ENCODE measurements around the gene DPP10.
"Not testable (repeated sequence)": the region's sequence is repeated elsewhere in the genome, so short reads cannot be mapped to it uniquely, and the experiment has no call there.

Gene DPP10

GRCh38 chr2:114518738-114519137 is 76.3 kb downstream of the DPP10 start:
- ChIA-PET POLR2A (no interaction called here), CTCF (no interaction called here)
- DNase-seq (ENCODE audit: extremely low spot score), result no peak
- TF ChIP-seq FOXA1 (IDR thresholded peaks at IDR 0.05) (no peak), L3MBTL2 (conservative IDR thresholded peaks at IDR 0.05) (no peak), ELF4 (IDR thresholded peaks at IDR 0.05) (no peak), FOXM1 (IDR thresholded peaks at IDR 0.05; ENCODE audit: borderline replicate concordance) (no peak), LEF1 (IDR thresholded peaks at IDR 0.05; ENCODE audit: borderline replicate concordance) (no peak), ARNT (IDR thresholded peaks at IDR 0.05) (no peak), BHLHE40 (IDR thresholded peaks at IDR 0.05; ENCODE audit: borderline replicate concordance) (no peak)

- POLR2A ChIA-PET; DNase-seq (ENCODE audit: extremely low spot score); CTCF ChIA-PET: not testable (repeated sequence)
These were observed 80.2 kb downstream of the DPP10 start for GRCh38 chr2:114522612-114523011.

DNA sequence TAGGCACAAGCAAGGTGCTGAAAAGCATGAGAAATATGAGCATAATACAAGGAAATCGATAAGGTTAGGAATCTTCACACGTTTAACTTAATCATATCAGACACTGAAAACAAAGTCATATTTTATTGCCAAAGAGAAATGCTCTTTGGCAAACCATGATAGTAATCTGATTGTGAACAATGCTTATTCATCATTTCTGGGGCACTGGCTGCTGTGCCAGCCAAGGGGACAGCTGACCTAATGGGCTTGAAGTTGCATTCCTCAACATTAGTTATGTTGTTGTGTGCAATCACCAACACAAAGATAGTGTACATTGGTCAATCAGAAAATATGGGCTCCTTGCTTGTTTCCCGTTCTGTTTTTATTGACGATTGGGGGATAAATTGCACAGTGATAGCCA is 83.5 kb downstream of the DPP10 start:
- no peak for DNase-seq (ENCODE audit: extremely low spot score)
- CTCF ChIA-PET, result no interaction called here
- POLR2A ChIA-PET, result no interaction called here
- TF ChIP-seq FOXA1 (IDR thresholded peaks at IDR 0.05), result no peak
- TF ChIP-seq ZNF384 (IDR thresholded peaks at IDR 0.05), result no peak
- no peak for TF ChIP-seq LEF1 (IDR thresholded peaks at IDR 0.05; ENCODE audit: borderline replicate concordance)
- TF ChIP-seq, protein P1, sequence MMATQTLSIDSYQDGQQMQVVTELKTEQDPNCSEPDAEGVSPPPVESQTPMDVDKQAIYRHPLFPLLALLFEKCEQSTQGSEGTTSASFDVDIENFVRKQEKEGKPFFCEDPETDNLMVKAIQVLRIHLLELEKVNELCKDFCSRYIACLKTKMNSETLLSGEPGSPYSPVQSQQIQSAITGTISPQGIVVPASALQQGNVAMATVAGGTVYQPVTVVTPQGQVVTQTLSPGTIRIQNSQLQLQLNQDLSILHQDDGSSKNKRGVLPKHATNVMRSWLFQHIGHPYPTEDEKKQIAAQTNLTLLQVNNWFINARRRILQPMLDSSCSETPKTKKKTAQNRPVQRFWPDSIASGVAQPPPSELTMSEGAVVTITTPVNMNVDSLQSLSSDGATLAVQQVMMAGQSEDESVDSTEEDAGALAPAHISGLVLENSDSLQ (IDR thresholded peaks at IDR 0.05), result no peak
- TF ChIP-seq FOXM1 (IDR thresholded peaks at IDR 0.05; ENCODE audit: borderline replicate concordance), result no peak
- no peak for TF ChIP-seq SP1 (IDR thresholded peaks at IDR 0.05)
- TF ChIP-seq ARNT (IDR thresholded peaks at IDR 0.05), result no peak
- TF ChIP-seq TARDBP (IDR thresholded peaks at IDR 0.05), result no peak
- TF ChIP-seq ELF4 (IDR thresholded peaks at IDR 0.05), result no peak
- no peak for TF ChIP-seq L3MBTL2 (conservative IDR thresholded peaks at IDR 0.05)
- no peak for TF ChIP-seq NFRKB (IDR thresholded peaks at IDR 0.05)
- no peak for TF ChIP-seq FOXK2 (IDR thresholded peaks at IDR 0.05)

DNA sequence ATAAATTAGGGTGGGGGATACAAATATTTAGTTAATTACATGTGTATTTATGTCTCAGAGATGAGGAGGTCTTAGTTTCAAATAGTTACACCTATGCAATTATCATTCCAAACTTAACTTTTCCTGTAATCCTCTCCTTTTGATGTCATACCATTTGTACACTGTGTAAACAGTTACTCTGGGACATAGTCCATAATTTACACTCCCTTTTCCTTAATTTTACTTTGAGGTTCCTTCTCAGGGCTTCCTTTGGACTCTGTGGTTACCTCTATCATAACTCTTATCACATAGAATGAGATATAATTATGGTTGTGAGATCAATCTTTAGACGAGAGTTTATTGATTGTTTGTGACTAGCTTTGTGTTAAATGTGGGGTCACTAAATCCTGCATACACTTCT is 84.4 kb downstream of the DPP10 start:
- ChIA-PET CTCF (no interaction called here), POLR2A (no interaction called here)
- TF ChIP-seq FOXM1 (IDR thresholded peaks at IDR 0.05; ENCODE audit: borderline replicate concordance) (no peak), BHLHE40 (IDR thresholded peaks at IDR 0.05; ENCODE audit: borderline replicate concordance) (no peak), NFRKB (IDR thresholded peaks at IDR 0.05) (no peak), FOXK2 (IDR thresholded peaks at IDR 0.05) (no peak), FOXA1 (IDR thresholded peaks at IDR 0.05) (no peak), ARNT (IDR thresholded peaks at IDR 0.05) (no peak), HDGF (IDR thresholded peaks at IDR 0.05; ENCODE audit: borderline replicate concordance) (no peak), TARDBP (IDR thresholded peaks at IDR 0.05) (no peak), CTBP1 (IDR thresholded peaks at IDR 0.05; ENCODE audit: borderline replicate concordance) (no peak), SUZ12 (IDR thresholded peaks at IDR 0.05) (no peak), ELF4 (IDR thresholded peaks at IDR 0.05) (no peak), ZNF384 (IDR thresholded peaks at IDR 0.05) (no peak), LEF1 (IDR thresholded peaks at IDR 0.05; ENCODE audit: borderline replicate concordance) (no peak)
- TF ChIP-seq, protein P1 (IDR thresholded peaks at IDR 0.05), result no peak
- no peak for DNase-seq (ENCODE audit: extremely low spot score)

DNA sequence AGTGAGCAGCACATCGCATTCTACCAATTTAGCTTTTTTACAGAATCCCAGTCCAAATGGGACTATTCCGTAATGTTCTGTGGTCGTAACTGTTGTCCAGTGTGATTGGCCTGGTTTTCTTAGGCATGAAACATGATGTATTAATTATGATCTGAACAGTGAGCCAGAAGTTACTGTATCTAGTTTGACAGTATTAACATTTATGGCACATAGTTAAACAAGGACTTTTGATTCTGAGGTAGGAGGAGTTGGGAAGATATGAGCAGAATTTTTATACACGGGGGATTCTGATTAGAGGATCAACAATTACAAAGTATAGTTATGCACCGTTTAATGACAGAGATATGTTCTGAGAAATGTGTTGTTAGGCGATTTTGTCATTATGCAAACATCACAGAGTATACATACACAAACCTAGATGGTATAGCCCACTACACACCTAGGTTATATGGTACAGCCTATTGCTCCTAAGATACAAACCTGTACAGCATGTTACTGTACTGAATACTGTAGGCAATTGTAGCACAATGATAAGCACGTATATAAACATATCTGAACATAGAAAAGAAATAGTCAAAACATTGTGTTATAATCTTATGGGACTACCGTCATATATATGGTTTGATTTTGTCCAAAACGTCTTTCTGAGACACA is 85.0 kb downstream of the DPP10 start:
- DNase-seq (ENCODE audit: extremely low spot score), result no peak
- ChIA-PET POLR2A (no interaction called here), CTCF (no interaction called here)
- TF ChIP-seq SUZ12 (IDR thresholded peaks at IDR 0.05) (no peak), ZNF384 (IDR thresholded peaks at IDR 0.05) (no peak), SP1 (IDR thresholded peaks at IDR 0.05) (no peak), LEF1 (IDR thresholded peaks at IDR 0.05; ENCODE audit: borderline replicate concordance) (no peak), CTBP1 (IDR thresholded peaks at IDR 0.05; ENCODE audit: borderline replicate concordance) (no peak), TARDBP (IDR thresholded peaks at IDR 0.05) (no peak), HDGF (IDR thresholded peaks at IDR 0.05; ENCODE audit: borderline replicate concordance) (no peak)
- TF ChIP-seq, protein P1 (IDR thresholded peaks at IDR 0.05), result no peak

- no peak for DNase-seq (ENCODE audit: extremely low spot score)
- ChIA-PET CTCF (no interaction called here), POLR2A (no interaction called here)
- TF ChIP-seq LEF1 (IDR thresholded peaks at IDR 0.05; ENCODE audit: borderline replicate concordance), result no peak
These were observed 92.0 kb downstream of the DPP10 start for GRCh38 chr2:114534116-114535084.

- no peak for DNase-seq (ENCODE audit: extremely low spot score)
- ChIA-PET POLR2A (no interaction called here), CTCF (no interaction called here)
- TF ChIP-seq FOXA1 (IDR thresholded peaks at IDR 0.05), result no peak
- no peak for TF ChIP-seq L3MBTL2 (conservative IDR thresholded peaks at IDR 0.05)
- TF ChIP-seq FOXM1 (IDR thresholded peaks at IDR 0.05; ENCODE audit: borderline replicate concordance), result no peak
- TF ChIP-seq TARDBP (IDR thresholded peaks at IDR 0.05), result no peak
- no peak for TF ChIP-seq SUZ12 (IDR thresholded peaks at IDR 0.05)
- TF ChIP-seq SP1 (IDR thresholded peaks at IDR 0.05), result no peak
- no peak for TF ChIP-seq ELF4 (IDR thresholded peaks at IDR 0.05)
These were observed 95.3 kb downstream of the DPP10 start for GRCh38 chr2:114537777-114538176.
